ENCODE data around the gene RHOT2. TPM values are rescaled to one million over a fixed set of nuclear protein-coding genes. Genes with fewer than 3 reads are reported as not detected.
A peak's percentile ranks its signal among the peaks of the same experiment; 100 is the strongest.

RHOT2 gene
- total and polyA plus RNA-seq, 2 of the 8 experiments (the other 6 are each of a cell fraction or from before 2014, with no cell fraction given) = 149 to 194 TPM

GRCh38 chr16:715477-716199, 47.7 kb downstream of the RHOT2 start:
- Histone ChIP-seq H3K27ac (ENCODE audit: low read depth, low read length) (no peak overlapping the region), H3K79me1 (ENCODE audit: low read depth, low read length) (no peaks in the 10 kb centered on the region), H3K9ac (replicated peaks in 1 of 4; ENCODE audit: extremely low read depth in 1 of 4, low read depth in 3 of 4, low read length in 3 of 4) (peak overlapping the region in 1 of 4 experiments; percentile 54; a peak in 2 of 7 replicates)
- TF ChIP-seq CTCF (IDR thresholded peaks at IDR 0.05; ENCODE audit: control extremely low read depth in 1 of 3, insufficient read depth in 1 of 3, low read depth in 1 of 3, low read length in 3 of 3) = peak in 2 of 3 experiments; percentile 22 to 53; a peak in 3 of 4 replicates
- TF ChIP-seq RAD21 (IDR thresholded peaks at IDR 0.05 in 1 of 2, conservative IDR thresholded peaks at IDR 0.05 in 1 of 2; ENCODE audit: low read depth in 2 of 2, low read length in 2 of 2) = peak in 1 of 2 experiments; percentile 39; a peak in 2 of 4 replicates
- no peak for TF ChIP-seq TCF12 (IDR thresholded peaks at IDR 0.05; ENCODE audit: low read depth, low read length)
- TF ChIP-seq MAX (IDR thresholded peaks at IDR 0.05) = peak; percentile 30; the same call in 1 of the 2 replicates
- TF ChIP-seq SUZ12 (IDR thresholded peaks at IDR 0.05; ENCODE audit: low read length) = 0 out of 2 replicates have a peak, but pooled peaks have one; percentile 43
- no peak for TF ChIP-seq RXRA (IDR thresholded peaks at IDR 0.05; ENCODE audit: insufficient read depth, low read depth, low read length)
- TF ChIP-seq POLR2AphosphoS5 (IDR thresholded peaks at IDR 0.05; ENCODE audit: low read depth, low read length) = no peak

More at GRCh38 chr16:715477-716199, 47.7 kb downstream of the RHOT2 start:
- H2BK20ac ChIP-seq (ENCODE audit: low read length) = no peak overlapping the region
- peaks cover 17% of the 10 kb centered on the region; the same call in 1 of the 2 replicates for H3K23me2 ChIP-seq (ENCODE audit: low read depth, low read length)
- CTCF ChIA-PET (ENCODE audit: partially characterized antibody) = interaction anchor here (0.6 to 33.4 kb wide), 19 partner anchors 8 to 616 kb away, joined by 3 to 977 read pairs (median 4); partner anchors contain the start of genes ANTKMT, CCDC78, CHTF18 and CIAO3
- H4K20me1 ChIP-seq (replicated peaks in 1 of 2; ENCODE audit: control insufficient read depth in 1 of 2, insufficient read depth in 2 of 2, low read length in 2 of 2) = peaks cover 4 to 13% of the 10 kb centered on the region in 2 experiments
- H3K9me3 ChIP-seq (ENCODE audit: insufficient read depth in 2 of 2, low read depth in 1 of 2, low read length in 1 of 2) = no peaks in the 10 kb centered on the region
- DNase-seq (ENCODE audit: low read depth in 1 of 2, low spot score in 2 of 2) = no peak
- no peaks in the 10 kb centered on the region for H3K79me2 ChIP-seq (ENCODE audit: control insufficient read depth in 1 of 2, insufficient read depth in 2 of 2, low read length in 2 of 2)
- peak overlapping the region; percentile 53 to 83 for H3K4me2 ChIP-seq (ENCODE audit: insufficient read depth in 1 of 2, low read depth in 2 of 2, low read length in 2 of 2)
- H2AFZ ChIP-seq (ENCODE audit: low read length) = no peak overlapping the region
- peak overlapping the region; percentile 73; the same call in 1 of the 2 replicates for H4K8ac ChIP-seq (ENCODE audit: extremely low read depth, insufficient read depth, low read length)
- FAIRE-seq = no peak
- no peak overlapping the region; the same call in 1 of the 2 replicates for H2BK5ac ChIP-seq (ENCODE audit: low read depth, low read length)
- POLR2A ChIA-PET (ENCODE audit: partially characterized antibody) = interaction anchor here (0.9 to 23.0 kb wide), 20 partner anchors 1 to 345 kb away, joined by 3 to 353 read pairs (median 5); partner anchors contain the start of genes ANTKMT, CCDC78, CHTF18 and CIAO3
- H3K4me3 ChIP-seq (ENCODE audit: extremely low read depth in 1 of 4, insufficient read depth in 2 of 4, low read depth in 3 of 4, low read length in 4 of 4) = peak overlapping the region; percentile 41 to 74 (median 44); a peak in 7 of 8 replicates
- no peak overlapping the region for H4K5ac ChIP-seq (ENCODE audit: insufficient read length, low read depth, low read length)
- H3K36me3 ChIP-seq (ENCODE audit: control insufficient read depth in 2 of 4, insufficient read depth in 4 of 4, low read length in 3 of 4) = no peaks in the 10 kb centered on the region
- no peak overlapping the region for H2BK12ac ChIP-seq (ENCODE audit: low read depth, low read length)
- 4% methylated on average over 38 of the region's 74 CpGs; no CpG with 5 or more reads in 1 of the 2 experiments for WGBS, 2 experiments (ENCODE audit: extremely low coverage in 1 of 2, insufficient coverage in 1 of 2, insufficient read length in 1 of 2, insufficient replicate concordance in 2 of 2, low coverage in 1 of 2, low lambda C conversion rate in 2 of 2, missing lambda C conversion rate in 1 of 2)
- no peak overlapping the region for H3K4ac ChIP-seq (replicated peaks; ENCODE audit: insufficient read length, low read depth, low read length)
- no peak overlapping the region for H3K56ac ChIP-seq (replicated peaks; ENCODE audit: insufficient read length, low read depth, low read length)
- H3K18ac ChIP-seq (ENCODE audit: extremely low read depth, low read length) = peak overlapping the region; percentile 48
- H4K91ac ChIP-seq (replicated peaks; ENCODE audit: insufficient read length, low read length) = no peak overlapping the region
- H3K23ac ChIP-seq (ENCODE audit: insufficient read length) = no peak overlapping the region
- no peak overlapping the region for H2BK120ac ChIP-seq (replicated peaks; ENCODE audit: low read depth, low read length)
- H3K4me1 ChIP-seq (replicated peaks in 1 of 4; ENCODE audit: control insufficient read depth in 3 of 4, insufficient read depth in 4 of 4, low read length in 3 of 4) = peaks cover 0 to 29% (median 19%) of the 10 kb centered on the region in 4 experiments; a peak in 5 of 7 replicates
- H3K27me3 ChIP-seq (replicated peaks in 1 of 4; ENCODE audit: control insufficient read depth in 3 of 4, extremely low read depth in 1 of 4, insufficient read depth in 3 of 4, low read length in 3 of 4) = peaks cover 0 to 44% (median 26%) of the 10 kb centered on the region in 4 experiments; a peak in 6 of 7 replicates
- H2AK5ac ChIP-seq (ENCODE audit: low read depth, low read length) = no peak overlapping the region
- H2BK15ac ChIP-seq (ENCODE audit: low read length) = no peak overlapping the region
- H3K14ac ChIP-seq (ENCODE audit: insufficient read length) = no peak overlapping the region

Measured in H1 (cell line).